NCI-H187 (cell line): ENCODE data around the gene MCL1.

Experiments used
- DNase-seq, 2 experiments: peaks; one replicate each; lab custom pipeline; 2025; lab: John Stamatoyannopoulos, UW

Gene MCL1

DNA sequence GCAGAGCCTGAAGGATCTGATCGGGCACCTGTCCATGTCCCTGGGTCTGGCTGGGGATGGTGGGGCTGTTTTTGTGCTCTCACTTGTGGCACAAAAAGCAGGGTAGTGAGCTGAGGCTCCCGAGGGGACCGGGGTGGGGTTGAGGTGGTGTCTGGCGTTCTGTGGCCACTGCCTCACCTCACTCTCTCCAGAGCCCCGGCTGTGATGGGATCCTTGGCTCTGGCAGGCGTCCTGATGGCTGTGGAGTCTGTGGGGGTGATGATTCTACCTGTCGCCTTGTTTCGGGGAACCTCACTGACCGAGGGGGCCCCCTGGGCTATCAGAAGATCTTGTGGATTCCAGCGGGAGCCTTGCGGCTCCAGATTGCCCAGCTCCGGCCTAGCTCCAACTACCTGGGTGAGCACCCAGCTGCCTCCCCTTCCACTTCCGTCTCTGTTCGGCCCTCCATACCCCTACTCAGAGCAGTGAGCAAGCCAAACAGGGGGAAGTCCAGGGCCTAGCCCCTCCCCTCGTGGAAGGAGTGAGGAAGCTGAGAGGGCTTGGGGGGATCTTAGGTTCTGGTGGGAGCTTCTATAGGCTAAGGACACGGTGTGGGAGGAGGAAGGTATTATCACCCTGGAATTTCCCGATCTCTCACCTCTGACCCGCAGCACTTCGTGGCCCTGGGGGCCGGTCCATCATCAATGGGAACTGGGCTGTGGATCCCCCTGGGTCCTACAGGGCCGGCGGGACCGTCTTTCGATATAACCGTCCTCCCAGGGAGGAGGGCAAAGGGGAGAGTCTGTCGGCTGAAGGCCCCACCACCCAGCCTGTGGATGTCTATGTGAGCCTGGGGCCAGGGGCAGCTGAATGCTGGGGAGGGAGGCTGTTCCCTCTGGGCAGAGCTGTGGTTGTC lies 23.2 kb downstream of the MCL1 start:
- DNase-seq: no peak

DNA sequence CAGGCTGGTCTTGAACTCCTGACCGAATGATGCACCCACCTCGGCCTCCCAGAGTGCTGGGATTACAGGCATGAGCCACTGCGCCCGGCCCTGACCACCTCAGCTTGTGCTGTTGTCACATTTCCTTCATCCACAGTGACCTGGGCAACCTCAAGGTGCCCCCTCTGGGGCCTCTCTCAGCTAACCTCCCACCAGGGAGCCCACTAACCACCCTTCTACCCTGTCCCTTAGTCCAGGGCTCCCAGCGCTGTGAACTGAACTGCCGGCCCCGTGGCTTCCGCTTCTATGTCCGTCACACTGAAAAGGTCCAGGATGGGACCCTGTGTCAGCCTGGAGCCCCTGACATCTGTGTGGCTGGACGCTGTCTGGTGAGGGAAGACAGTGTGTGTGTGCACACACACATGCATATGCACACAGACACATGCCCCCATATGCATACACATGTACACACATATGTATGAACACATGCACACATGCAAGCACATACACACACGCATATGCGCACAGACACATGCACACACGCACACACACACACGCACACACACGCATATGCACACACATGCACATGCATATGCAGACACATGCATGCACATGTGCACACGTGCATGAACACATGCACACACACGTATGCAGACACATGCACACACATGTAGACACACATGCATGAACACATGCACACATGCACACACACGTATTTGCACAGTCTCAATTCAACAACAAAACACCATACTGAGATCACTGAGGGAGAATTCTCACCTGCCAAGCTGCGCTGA lies 24.0 kb downstream of the MCL1 start:
- no peak for DNase-seq

GRCh38 chr1:150554086-150554452 lies 25.3 kb downstream of the MCL1 start:
- DNase-seq: no peak

DNA sequence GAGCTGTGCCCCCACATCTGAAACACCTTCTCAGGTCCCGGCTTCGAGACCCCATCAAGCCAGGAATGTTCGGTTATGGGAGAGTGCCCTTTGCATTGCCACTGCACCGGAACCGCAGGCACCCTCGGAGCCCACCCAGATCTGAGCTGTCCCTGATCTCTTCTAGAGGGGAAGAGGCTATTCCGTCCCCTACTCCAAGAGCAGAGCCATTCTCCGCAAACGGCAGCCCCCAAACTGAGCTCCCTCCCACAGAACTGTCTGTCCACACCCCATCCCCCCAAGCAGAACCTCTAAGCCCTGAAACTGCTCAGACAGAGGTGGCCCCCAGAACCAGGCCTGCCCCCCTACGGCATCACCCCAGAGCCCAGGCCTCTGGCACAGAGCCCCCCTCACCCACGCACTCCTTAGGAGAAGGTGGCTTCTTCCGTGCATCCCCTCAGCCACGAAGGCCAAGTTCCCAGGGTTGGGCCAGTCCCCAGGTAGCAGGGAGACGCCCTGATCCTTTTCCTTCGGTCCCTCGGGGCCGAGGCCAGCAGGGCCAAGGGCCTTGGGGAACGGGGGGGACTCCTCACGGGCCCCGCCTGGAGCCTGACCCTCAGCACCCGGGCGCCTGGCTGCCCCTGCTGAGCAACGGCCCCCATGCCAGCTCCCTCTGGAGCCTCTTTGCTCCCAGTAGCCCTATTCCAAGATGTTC lies 25.9 kb downstream of the MCL1 start:
- no peak for DNase-seq

- no peak for DNase-seq
Observed at GRCh38 chr1:150552911-150553289, 26.5 kb downstream of the MCL1 start.

DNA sequence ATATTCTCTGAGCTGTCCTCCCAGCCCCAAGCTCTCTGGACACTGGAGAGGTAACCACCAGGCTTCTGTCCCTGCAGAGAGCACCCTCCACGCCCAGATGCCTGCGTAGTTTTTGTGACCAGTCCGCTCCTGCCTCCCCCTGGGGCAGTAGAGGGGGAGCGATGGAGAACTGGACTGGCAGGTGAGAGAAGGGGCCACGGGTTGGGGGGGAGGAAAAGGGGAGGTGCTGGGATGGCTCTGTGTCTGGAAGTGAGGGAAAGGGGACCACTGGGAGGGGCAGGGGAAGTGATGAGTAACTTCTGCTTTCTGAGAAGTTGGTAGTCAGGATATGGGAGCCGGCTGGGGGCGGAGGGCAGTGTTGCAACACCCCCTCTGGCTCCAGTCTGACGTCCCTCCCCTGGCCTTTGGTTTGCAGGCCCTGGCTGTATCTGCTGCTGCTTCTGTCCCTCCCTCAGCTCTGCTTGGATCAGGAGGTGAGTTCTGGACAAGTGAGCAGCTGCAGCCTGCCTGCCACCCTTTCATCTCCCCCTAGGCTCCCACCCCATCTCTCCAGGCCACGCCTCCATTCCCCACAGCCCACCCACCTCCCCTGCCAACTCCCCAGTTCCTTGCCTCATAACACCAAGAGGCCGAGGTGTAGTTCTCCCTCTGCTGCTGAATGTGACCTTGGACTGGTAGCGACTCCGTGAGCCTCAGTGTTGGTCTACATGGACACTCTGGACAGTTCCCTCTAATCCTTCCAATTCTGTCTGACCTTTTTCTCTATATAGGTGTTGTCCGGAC lies 27.1 kb downstream of the MCL1 start:
- DNase-seq: no peak

GRCh38 chr1:150551784-150552127 lies 27.7 kb downstream of the MCL1 start:
- no peak for DNase-seq

- no peak for DNase-seq
Observed at GRCh38 chr1:150551051-150551783, 28.2 kb downstream of the MCL1 start.

DNA sequence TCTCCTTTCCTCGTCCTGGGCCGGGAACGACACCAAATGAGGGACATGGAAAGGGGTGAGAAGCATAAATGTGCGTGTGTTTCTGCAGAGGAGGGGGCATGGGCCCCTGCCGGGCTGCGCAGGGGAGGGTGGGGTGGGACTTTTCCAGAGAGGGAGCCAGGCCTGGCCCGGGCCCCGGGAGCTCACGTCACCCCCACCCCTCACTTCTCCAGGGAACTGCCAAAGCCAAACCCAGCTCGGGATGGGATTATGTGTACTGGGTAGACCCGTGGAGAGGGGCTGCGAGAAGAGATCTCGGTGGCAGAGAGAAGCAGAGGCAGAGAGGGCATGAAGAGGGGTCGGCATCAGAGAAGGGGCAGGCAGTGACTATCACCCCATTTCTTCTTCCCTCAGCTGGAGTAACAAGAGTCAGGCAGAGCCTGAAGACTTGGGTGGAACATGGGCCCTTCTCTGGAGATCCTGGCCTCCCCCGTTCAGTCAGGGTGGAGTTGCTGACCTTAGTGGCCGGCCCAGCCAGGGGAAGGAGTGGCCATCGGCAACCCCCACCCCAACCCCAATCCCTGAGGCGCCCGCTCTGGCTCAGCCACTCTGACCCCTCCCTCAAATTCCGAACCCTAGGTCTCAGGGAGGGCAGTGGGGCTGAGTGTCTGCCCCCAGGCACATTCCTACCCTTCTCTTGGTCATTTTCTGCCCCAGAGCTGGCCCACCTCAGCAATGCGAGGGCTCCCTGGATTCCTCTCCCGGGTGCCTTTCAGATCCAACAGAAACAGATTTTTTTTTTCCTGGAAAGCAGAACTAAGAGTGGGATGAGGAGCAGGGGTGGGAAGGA lies 29.0 kb downstream of the MCL1 start:
- DNase-seq: no peak

DNA sequence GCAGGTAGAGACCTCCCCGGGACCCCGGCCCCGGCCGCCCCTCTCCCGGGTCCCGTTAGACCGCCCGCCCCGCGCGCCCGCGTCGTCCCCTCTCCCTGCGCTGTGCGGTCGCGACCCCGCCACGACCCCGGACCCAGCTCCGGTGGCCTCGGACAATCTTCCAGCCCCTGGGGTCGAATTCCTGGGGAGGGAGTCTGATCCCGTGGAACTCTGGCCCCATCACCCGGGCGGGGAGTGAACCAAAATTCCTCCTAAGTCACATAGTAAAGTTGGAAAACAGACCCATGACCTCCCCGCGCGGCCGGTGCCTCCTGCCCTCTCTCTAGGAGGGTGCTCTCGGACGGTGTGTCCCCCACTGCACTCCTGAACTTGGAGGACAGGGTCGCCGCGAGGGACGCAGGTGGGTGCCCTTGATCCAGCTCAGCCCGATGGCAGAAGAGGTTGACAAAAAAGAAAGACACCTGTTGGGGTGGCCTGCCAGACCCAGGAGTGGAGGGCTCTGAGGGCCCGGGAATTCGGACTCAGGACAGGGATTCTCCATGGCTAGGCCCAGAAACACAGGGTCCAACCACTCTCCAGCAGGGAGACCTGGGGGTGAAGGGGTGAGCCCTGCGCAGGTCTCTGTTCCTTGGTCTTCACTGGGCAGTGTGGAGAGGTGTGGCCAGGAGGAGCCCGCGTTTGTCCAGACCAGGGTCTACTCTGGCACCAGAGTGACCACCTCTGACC lies 29.8 kb downstream of the MCL1 start:
- no peak for DNase-seq

GRCh38 chr1:150548632-150549495 lies 30.5 kb downstream of the MCL1 start, which contains the start of gene ADAMTSL4:
Gene ADAMTSL4, plus strand, starts transcription at chr1:150549408. Its CDS starts 2,881 bp downstream, at chr1:150552289.
- no peak for DNase-seq

DNA sequence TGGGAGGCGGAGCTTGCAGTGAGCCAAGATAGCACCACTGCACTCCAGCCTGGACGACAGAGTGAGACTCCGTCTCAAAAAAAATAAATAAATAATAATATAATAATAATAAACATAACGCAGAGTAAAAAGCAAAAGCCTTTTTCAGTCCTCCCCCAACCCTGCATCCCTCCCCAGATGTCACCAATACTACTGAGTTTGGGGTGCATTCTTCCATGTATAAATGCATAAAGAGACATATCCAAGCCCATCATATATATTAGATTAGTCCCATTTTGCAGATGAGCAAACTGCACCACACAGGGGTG lies 31.1 kb downstream of the MCL1 start:
- no peak for DNase-seq

DNA sequence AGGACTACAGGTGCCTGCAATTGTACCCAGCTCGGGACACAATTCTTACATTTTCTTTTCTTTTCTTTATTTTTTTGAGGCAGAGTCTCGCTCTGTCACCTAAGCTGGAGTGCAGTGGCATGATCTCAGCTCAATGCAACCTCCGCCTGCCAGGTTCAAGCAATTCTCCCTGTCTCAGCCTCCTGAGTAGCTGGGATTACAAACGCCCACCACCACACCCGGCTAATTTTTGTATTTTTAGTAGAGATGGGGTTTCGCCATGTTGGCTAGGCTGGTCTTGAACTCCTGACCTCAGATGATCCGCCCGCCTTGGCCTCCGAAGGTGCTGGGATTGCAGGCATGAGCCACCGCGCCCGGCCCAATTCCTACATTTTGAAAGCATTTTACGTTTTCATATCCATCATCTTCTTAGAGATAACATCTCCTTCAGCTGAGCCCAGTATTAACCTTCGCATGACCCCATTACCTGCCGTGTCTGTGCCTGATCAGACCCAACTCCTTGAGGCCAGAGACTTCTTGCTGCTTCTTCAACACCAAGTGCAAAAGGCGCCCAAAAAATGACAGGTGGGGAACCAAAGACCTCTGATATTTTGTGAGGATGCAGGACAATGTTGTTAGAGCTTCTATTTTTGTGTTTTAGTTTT lies 33.0 kb downstream of the MCL1 start:
- DNase-seq: no peak

DNA sequence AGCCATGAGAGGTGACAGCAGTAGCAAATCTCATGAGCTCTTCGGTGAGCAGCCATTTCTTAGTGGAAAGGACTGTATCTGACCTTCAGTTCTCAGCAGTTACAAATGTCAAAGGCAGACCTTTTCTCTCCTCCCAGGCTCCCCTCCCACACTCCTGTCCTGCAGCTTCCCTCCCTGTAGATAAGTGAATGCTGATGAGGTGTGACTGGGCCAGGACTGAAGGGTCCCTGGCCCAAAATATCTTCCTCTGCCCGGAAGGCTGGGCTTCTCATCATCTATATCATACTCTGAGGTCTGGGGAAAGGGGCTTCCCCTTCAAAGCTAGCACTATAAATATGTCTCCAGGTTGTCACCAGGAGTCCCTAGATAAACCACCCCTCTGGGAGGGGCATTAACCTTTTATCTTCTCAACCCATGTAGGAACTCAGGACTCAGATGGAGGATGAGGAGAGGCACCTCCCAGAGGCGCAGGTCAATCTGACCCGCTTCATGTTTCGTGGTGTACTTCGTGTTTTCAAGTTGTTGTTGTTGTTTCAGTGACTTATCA lies 33.9 kb downstream of the MCL1 start:
- no peak for DNase-seq

- no peak for DNase-seq
Observed at GRCh38 chr1:150544204-150544603, 35.2 kb downstream of the MCL1 start.

- DNase-seq: no peak
Observed at GRCh38 chr1:150543500-150544143, 35.8 kb downstream of the MCL1 start.
